ENCODE data around the gene RHBDD2.
A peak's percentile ranks its signal among the peaks of the same experiment; 100 is the strongest.
"Not testable (repeated sequence)": the region's sequence is repeated elsewhere in the genome, so short reads cannot be mapped to it uniquely, and the experiment has no call there.

The RHBDD2 gene

DNA sequence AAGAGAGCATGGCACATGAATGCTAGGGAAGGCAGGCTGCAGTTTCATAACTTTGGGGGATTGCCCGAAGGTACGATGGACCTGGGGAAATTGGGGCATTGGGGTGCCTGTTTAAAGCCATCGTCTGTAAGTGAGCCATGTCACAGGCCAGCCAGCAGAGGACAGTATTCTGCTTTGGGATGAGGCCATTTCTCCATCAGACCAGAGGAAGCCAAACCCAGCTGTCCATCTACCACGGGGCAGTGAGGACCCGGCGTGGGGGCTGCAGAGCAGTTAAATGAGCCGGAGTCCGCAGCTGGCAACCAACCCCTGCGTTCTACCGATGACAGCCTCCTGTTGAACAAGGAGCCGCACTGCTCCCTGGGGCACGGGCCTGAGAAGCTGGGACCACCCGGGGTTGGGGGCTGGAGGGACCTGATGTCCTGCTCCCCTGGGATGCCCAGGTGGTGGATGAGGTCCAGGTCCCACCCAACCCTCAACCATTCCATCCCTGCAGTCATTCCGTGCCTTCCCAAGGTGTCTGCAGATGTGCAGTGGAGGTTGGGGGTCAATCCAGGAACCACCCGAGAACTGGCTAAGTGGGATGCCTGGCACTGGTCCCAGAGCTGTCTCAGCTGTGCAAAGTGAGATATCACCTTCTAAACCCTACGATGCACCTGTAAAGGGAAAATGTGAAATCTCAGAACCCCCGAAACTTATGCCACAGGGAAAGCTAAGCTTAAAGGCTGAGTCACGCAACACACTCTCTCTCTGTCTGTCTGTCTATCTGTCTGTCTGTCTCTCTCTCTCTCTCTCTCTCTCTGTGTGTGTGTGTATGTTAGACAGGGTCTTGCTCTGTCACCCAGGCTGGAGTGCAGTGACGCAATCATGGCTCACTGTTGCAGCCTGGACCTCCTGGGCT, 12.1 kb upstream of the RHBDD2 start:
- DNase-seq = peak; percentile 16 to 52

DNA sequence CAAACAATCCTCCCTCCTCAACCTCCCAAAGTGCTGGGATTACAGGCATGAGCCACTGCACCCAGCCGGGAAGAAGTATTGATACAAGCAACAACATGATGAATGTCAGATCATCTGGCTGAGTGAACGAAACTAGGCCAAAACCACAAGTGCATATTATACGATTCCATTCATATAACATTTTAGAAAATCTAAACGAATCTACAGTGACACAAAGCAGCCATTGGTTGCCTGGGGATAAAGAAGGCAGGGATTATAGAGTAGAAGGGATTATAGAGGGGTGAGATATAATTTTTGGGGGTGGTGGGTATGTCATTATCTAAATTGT, 11.5 kb upstream of the RHBDD2 start:
- no peak for DNase-seq

DNA sequence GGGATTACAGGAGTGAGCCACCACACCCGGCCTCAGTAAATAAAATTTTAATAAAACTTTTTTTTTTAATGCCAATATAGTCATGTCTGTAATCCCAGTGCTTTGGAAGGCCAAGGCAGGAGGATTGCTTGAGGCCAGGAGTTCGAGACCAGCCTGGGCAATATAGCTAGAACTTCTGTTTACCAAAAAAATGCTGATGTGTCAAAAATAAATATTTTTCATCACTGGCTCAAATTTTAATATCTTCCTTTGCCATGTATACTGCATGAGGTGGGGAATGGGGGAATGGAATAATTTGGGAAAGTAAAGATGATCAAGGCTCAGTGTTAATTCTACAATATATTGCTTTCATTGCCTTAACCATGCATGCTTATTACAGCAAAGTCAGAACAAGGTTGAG, 10.7 kb upstream of the RHBDD2 start:
- no peak for DNase-seq

DNA sequence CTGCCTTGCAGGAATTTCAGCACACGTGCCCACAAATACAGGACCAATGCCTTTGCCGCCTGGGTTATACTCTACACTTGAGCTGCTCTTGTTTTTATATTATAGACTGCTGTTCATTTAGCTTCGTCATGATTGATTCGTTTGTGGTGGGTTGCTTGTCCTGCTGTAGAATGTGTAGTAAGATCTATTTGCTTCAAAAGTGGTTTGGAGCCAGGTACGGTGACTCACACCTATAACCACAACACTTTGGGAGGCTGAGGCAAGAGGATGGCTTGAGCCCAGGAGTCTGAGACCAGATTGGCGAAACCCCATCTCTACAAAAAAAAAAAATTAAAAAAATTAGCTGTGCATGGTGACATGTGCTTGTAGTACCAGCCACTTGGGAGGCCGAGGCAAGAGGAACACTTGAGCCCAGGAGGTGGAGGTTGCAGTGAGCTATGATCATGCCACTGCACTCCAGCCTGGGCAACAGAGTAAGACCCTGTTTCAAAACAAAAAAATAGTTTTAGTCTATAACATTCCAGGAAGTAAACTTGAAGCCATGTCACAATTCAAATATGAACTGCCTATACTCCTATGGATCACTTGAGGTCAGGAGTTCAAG, 9.0 kb upstream of the RHBDD2 start:
- DNase-seq = no peak

DNA sequence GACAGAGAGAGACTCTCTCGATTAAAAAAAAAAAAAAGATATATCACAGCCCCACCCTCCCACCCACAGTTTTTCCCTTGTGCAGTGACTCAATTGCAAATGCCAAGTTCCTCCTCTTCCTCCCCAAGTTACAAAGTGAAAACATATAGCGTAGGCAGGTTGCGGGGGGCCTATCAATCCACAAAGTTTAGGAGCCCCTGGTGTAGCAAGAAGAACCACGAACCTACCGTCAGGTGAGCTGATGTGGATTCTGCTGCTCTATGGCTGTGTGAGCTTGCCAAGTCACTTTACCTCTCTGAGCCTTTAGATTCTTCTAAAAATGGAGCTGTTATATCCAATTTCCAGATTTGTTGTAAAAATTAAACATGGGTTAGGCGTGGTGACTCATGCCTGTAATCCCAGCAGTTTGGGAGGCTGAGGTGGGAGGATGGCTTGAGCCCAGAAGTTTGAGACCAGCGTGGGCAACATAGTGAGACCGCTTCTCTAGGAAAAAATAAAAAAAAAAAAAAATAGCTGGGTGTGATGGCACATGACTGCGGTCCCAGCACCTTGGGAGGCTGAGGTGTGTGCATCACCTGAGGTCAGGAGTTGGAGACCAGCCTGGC, 8.2 kb upstream of the RHBDD2 start:
- no peak for DNase-seq

DNA sequence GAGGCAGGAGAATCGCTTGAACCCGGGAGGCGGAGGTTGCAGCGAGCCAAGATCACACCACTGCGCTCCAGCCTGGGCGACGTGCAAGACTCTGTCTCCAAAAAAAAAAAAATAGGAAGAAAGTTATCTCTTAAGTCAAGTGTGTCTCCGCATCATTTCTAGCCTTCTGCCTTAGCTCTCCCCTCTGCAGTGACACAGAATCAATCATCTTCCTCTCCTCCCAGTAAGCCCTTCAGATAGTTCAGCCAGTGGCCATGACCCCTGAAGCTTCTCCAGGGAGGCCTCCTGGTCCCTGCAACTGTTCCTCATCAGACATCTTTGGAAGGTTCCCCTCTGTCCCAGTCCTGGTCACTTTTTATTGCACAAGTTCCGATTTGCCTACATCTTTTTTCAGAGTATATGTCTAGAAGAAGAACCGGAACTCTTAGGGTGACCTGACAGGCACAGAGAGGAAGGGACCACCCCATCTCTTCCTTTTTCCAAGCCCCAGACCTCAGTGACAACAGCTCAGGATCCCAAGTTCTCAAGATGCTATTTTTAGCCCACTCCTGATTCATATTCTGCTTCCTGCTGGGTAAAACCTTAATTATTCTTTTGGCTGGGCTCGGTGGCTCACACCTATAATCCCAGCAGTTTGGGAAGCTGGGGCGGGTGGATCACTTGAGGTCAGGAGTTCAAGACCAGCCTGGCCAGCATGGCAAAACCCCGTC, 6.6 kb upstream of the RHBDD2 start:
- no peak for DNase-seq

DNA sequence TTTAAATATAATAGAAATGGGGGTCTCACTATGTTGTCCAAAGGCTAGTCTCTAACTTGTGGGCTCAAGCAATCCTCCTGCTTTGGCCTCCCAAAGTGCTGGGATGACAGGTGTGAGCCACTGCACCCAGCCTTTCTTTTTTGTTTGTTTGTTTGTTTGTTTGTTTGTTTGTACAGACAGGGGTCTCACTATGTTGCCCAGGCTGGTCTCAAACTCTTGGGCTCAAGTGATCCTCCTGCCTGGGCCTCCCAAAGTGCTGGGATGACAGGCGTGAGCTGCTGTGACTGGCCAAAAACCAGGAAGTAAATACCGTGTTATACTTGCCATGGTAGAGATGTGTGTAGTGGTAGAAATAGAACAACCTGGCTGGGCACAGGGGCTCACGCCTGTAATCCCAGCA, 4.7 kb upstream of the RHBDD2 start:
- DNase-seq = not testable (repeated sequence)

DNA sequence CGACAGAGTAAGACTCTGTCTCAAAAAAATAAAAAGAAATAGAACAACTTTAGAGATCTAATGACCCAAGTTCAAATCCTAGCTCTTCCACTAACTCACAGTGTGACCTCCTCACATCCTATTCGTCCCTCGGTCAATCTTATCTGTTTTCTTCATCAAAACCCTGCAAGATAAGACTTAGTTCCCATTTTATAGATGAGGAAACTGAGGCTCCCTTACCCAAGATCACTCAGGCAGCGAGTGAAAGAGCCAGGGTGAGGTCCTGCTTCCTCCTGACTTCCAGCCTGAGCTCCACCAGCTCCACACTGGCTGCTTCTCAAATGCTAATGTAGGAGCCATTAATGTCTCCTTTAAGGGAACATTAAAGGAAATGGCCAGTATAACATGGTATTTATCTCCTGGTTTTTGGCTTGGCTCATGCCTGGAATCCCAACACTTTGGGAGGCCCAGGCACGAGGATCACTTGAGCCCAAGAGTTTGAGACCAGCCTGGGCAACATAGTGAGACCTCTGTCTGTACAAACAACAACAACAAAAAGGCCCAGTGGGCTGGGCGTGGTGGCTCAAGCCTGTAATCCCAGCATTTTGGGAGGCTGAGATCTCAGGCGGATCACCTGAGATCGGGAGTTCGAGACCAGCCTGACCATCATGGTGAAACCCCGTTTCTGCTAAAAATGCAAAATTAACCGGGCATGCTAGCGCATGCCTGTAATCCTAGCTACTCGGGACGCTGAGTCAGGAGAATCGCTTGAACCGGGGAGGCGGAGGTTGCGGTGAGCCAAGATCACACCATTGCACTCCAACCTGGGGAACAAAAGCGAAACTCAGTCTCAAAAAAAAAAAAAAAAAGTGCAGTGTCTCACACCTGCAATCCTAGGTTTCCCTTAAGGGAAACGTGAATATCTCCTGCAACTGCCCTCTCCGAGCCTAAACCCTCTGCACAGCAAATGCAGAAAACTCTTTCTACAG, 3.4 kb upstream of the RHBDD2 start:
- DNase-seq = no peak

DNA sequence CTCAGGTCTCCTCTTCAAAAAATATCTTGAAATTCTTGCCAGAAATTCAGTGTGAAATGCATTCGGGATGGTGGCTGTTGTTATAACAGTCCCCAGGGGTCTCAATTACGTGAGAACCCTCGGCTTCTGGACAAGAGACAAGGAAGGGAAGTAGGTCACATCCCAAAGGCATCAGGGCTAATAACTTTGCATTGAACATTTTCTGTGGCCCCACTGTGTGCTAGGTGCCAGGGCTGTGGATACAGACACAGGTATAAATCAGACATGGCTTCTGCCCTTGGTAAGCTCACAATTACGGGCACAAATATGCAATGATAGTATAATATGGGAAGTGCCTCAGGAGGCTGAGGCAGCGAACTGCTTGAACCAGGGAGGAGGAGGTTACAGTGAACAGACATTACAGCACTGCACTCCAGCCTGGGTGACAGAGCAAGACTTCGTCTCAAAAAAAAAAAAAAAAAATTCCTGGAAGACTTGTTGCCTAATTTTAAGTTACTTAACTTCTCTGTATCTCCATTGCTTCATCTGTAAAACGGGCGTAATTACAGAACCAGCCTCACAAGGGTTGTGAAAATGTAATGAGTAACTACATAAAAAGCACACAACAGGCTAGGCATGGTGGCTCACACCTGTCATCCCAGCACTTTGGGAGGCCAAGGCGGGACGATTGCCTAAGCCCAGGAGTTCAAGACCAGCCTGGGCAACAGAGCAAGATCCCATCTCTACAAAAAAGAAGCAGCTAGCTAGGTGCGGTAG, 2.5 kb upstream of the RHBDD2 start:
- DNase-seq = no peak

DNA sequence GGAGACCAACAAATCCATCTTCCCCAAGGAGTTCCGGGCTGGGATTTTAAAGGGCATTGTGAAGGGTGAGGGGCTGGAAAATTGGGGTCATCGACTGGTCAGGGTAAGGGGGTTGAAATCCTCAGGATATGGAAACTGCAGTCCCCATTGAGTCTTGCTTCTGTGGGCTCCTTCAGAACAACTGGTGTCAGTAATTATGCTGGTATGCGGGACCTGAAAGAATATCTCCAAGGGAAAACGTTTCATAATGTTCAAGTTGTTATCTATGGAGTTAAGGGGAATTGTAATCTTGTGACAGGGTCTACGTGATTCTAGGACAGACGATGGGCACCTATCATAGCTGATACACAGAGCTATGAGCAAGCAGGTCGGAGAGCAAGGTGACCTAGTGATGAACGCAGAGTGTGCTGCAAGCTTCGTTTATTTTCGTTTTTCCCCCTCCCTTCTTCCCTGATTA, 494 bp upstream of the RHBDD2 start:
- no peak for DNase-seq

DNA sequence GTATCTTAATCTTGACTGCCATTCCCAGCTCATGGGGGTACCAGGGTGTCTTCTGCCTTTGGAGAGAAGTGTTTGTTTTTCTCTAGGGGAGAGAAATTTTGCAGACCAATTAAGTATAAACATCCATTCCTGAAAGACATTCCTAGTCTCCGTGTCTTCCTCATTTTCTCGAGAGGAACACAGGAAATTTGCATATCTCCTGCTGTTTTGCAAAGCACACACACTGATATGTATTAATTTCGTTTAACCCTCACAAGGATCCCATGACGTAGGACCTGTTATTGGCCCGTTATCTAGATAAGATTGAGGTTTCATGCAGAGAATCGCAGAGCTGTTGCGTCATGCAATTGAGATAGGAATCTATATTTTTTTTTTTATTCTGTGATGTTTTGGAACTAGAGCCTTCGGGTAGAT, 944 bp downstream of the RHBDD2 start:
- DNase-seq = no peak

DNA sequence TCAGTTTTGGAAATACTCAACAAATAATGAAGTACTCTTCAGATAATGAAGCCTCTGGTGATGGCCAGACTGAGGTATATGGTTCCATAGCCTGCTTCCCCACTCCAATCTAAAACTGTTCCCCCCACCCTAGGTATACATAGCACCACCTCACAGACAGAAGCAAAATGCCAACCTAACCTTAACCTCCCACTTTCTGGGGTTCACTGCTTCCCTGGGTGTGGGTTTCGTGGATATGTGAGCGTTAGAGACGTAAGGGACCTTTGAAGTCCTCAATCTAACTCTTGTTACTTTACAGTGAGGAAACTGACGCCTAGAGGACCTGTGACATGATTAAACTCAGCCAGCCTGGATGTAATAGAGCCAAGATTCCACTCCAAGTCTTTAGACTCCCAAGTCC, 1.4 kb downstream of the RHBDD2 start:
- DNase-seq = no peak

DNA sequence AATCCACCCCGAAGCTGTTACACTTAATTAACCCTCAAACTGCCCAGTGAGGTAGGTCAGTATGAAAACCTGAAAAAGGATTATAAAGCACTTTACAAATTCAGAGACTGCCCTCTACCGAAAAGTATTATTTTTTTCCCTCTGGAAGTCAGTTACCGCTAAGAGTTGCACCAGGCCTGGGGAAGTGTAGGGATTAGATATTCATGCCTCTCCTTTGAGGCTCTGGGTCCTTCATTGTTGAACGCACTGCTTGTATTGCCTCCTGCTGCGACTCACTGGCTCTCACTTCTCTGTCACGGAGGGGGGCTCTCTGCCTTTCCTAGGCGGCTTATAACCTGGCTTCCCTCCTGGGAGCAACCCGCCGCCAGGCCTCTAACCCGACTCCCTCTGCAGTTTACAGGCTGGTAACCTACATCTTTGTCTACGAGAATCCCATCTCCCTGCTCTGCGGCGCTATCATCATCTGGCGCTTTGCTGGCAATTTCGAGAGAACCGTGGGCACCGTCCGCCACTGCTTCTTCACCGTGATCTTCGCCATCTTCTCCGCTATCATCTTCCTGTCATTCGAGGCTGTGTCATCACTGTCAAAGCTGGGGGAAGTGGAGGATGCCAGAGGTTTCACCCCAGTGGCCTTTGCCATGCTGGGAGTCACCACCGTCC, 2.7 kb downstream of the RHBDD2 start:
- DNase-seq = no peak

DNA sequence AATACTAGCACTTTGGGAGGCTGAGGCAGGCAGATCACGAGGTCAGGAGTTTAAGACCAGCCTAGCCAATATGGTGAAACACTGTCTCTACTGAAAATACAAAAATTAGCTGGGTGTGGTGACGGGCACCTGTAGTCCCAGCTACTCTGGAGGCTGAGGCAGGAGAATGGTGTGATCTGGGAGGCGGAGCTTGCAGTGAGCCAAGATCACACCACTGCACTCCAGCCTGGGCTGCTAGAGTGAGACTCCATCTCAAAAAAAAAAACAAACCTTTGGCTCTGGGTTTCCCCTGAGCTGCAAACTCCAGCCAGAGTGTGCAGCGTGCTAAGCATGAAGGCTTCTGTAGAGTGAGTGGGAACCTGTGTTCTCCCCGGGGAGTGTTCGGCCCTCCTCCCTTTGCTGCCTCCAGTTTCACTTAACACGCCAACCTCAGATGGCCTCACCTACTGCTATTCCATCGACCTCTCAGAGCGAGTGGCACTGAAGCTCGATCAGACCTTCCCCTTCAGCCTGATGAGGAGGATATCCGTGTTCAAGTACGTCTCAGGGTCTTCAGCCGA, 4.5 kb downstream of the RHBDD2 start:
- DNase-seq = not testable (repeated sequence)

DNA sequence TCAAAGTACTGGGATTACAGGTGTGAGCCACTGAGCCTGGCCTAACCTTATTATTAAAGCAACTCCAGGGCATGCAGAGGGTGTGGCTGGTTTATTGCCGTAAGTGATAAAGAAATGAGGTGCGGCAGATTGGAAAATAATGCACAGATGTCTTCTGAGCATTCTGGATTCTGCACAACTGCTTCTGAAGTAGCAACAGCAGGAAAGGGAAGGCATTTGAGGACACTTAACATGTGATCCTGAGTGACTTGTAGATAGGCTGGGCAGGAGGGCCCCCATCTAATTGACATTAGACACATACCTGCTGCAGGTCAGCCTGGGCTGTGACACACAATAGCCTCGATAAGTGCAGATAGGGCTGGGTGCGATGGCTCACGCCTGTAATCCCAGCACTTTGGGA, 5.6 kb downstream of the RHBDD2 start:
- DNase-seq = no peak

DNA sequence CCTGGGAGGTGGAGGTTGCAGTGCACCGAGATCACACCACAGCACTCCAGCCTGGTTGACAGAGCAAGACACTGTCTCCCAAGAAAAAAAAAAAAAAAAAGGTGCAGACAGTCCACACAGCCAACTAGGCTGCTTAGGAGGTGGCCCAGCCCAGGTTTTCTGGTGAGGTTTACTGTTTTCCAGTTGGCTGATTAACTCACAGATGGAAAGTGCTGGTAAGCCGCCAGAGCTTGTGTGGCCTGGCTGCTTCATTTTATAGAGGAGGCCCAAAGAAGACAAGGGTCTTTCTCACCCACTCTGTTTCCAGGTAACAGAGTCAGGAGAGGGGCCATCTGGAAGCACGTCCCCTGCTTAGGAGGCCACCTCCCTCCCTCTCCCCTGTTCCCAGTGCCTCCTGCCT, 6.2 kb downstream of the RHBDD2 start:
- no peak for DNase-seq

DNA sequence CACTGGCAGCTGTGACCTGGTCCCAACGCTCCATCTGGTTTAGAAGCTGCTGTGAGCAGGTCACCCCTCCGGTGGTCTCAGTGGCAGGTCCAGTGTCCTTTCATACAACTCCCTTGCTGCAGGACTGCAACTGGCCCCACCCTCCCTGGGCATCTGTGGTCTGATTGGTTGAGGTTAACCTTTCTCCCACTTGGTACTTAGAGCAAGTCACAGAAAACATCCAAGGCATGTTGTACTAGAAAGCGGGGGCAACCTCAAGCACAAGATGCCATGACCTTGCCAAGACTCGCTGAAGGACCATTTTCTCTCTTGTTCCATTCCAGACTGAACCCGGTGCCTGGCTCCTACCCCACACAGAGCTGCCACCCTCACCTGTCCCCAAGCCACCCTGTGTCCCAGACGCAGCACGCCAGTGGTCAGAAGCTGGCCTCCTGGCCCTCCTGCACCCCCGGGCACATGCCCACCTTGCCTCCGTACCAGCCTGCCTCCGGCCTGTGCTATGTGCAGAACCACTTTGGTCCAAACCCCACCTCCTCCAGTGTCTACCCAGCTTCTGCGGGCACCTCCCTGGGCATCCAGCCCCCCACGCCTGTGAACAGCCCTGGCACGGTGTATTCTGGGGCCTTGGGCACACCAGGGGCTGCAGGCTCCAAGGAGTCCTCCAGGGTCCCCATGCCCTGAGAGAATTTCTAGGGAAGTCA, 9.0 kb downstream of the RHBDD2 start:
- no peak for DNase-seq

DNA sequence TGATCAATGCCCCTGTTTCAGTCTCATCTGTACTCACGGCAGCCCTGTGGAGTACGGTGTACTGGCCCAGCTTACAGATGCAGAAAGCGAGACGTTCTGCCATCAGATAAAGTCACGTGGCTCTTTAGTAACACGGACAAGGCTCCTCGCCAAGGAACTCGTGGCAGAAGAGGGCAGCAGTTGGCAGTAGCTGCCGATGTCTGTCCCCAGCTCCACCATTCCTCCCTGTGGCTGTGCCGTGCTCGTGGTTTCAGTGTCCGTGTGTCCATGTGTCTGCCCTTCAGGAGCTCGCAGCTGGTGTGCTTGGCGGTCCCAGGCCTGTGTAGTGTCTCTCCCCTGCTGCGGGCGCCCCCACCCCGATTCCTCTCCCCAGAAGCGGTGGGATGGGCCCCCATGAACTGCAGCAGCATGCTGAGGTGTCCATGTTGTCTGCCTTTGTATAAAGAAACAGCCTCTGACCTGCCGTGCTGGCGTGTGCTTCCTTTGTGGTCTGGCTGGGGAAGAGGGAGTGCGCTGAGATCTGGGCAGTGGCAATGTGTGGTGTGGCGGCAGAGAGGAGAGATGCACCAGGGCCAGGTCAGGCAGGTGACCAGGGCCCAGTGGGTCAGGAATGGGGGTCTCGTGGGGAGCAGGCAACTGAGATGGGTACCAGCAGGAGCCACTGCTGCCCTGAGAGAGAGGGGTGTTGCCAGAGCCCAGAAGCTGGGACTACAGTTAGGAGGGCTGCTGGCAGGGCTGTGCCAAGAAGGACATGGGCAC, 9.8 kb downstream of the RHBDD2 start:
- DNase-seq = no peak

DNA sequence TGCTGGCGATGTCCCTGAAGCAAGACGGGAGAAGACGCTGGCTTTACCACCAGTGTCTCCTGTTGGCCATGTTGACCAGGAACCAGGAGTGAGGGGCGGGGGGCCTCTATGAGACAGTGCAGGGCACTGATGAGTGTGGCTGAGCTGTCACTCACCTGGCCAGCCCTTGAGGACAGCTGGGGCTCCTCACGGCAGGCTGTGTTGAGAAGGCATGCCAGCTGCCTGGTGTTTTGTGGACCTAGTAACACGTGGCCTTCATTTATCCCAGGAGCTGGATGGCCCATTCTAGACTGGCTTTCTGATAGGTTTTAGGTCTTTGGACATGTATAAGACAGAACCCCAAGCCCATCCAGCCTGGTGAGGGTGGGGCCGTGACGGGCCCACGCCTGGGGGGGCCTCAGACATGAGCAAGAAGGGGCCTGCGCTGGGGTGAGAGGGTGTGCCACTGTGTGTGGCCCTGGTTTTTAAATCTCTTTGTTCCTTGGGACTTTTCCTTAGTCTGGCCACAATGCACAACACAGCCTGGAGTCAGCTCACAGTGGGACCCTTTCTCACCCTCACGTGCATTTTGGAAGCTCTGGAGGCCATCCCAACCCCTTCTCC, 10.5 kb downstream of the RHBDD2 start:
- DNase-seq = no peak
